Loucy (cell line): Measurements from ENCODE around the gene FAM107B.

ENCODE experiments used
- H2AFZ ChIP-seq: fragments of 200-600 bp; sonication (generic); 2 replicates; pipeline ENCODE4 v1.6.0; 2016; ENCODE audit warnings: antibody characterized with exemption, mild to moderate bottlenecking, low read length, moderate library complexity
- H3F3A ChIP-seq: fragments of 200-600 bp; 2 replicates; pipeline ENCODE4 v1.6.0; 2016; ENCODE audit warnings: antibody characterized with exemption, low read depth, mild to moderate bottlenecking
- H3K27me3 ChIP-seq: fragments of 200-600 bp; sonication (generic); 2 replicates; pipeline ENCODE4 v1.6.1; 2014; ENCODE audit warnings: low read length, mild to moderate bottlenecking; ENCODE audit not compliant: insufficient read depth, poor library complexity, severe bottlenecking
- H3K36me3 ChIP-seq: fragments of 200-600 bp; sonication (generic); 2 replicates; pipeline ENCODE4 v1.6.1; 2016; ENCODE audit warnings: low read length; ENCODE audit not compliant: insufficient read depth
- H3K4me1 ChIP-seq: fragments of 200-600 bp; sonication (generic); 2 replicates; pipeline ENCODE4 v1.5.1; 2014; ENCODE audit warnings: low read length, mild to moderate bottlenecking; ENCODE audit not compliant: insufficient read depth, poor library complexity, severe bottlenecking
- H3K4me2 ChIP-seq: fragments of 200-600 bp; sonication (generic); 2 replicates; pipeline ENCODE4 v1.6.0; 2014; ENCODE audit warnings: antibody characterized with exemption, low read length, low read depth, mild to moderate bottlenecking; ENCODE audit not compliant: poor library complexity, severe bottlenecking
- H3K4me3 ChIP-seq: fragments of 200-600 bp; sonication (generic); 2 replicates; pipeline ENCODE4 v1.5.1; 2014; ENCODE audit warnings: low read length, mild to moderate bottlenecking, mixed read lengths; ENCODE audit not compliant: poor library complexity, severe bottlenecking
- H3K79me2 ChIP-seq: fragments of 200-600 bp; sonication (generic); 2 replicates; pipeline ENCODE4 v1.6.1; 2014; ENCODE audit warnings: low read length; ENCODE audit not compliant: insufficient read depth
- H3K9ac ChIP-seq: fragments of 200-600 bp; sonication (generic); 2 replicates; pipeline ENCODE4 v1.6.0; 2014; ENCODE audit warnings: mild to moderate bottlenecking, low read depth, low read length, moderate library complexity; ENCODE audit not compliant: poor library complexity, severe bottlenecking
- H3K9me2 ChIP-seq: fragments of 200-600 bp; sonication (generic); replicated peaks from 2 replicates; pipeline ENCODE4 v1.6.1; 2016; ENCODE audit warnings: low read depth, low read length, mixed read lengths
- H3K9me3 ChIP-seq: fragments of 200-600 bp; sonication (generic); 2 replicates; pipeline ENCODE4 v1.6.1; 2014; ENCODE audit warnings: mild to moderate bottlenecking, antibody characterized with exemption, low read length, low read depth; ENCODE audit not compliant: insufficient read depth
- H4K20me1 ChIP-seq: fragments of 200-600 bp; sonication (generic); 2 replicates; pipeline ENCODE4 v1.6.0; 2014; ENCODE audit warnings: antibody characterized with exemption, low read length, mild to moderate bottlenecking; ENCODE audit not compliant: insufficient read depth, poor library complexity, severe bottlenecking
- CTCF ChIP-seq: fragments of 200-600 bp; sonication (generic); conservative IDR thresholded peaks from 2 replicates; pipeline ENCODE4 v1.5.1; 2014; ENCODE audit warnings: mild to moderate bottlenecking, antibody characterized with exemption, low read length
- EZH2phosphoT487 ChIP-seq: fragments of 200-600 bp; IDR thresholded peaks from 2 replicates; pipeline ENCODE4 v1.6.1; 2018; ENCODE audit warnings: antibody characterized with exemption, mild to moderate bottlenecking, moderate library complexity, borderline replicate concordance

Gene FAM107B

GRCh38 chr10:14775656-14776055 is 959 bp upstream of the FAM107B start:
- H3K79me2 ChIP-seq = no peaks in the 10 kb centered on the region
- no peaks in the 10 kb centered on the region for H3K27me3 ChIP-seq
- no peak for TF ChIP-seq CTCF
- no peak for TF ChIP-seq EZH2phosphoT487
- H3K4me2 ChIP-seq = no peak overlapping the region
- H3K9me2 ChIP-seq = no peaks in the 10 kb centered on the region
- H3K9ac ChIP-seq = no peak overlapping the region
- no peaks in the 10 kb centered on the region for H3K9me3 ChIP-seq
- no peaks in the 10 kb centered on the region for H3K36me3 ChIP-seq
- no peaks in the 10 kb centered on the region for H4K20me1 ChIP-seq
- H2AFZ ChIP-seq = no peak overlapping the region
- no peak overlapping the region for H3K4me3 ChIP-seq
- no peaks in the 10 kb centered on the region for H3K4me1 ChIP-seq
- no peaks in the 10 kb centered on the region for H3F3A ChIP-seq

GRCh38 chr10:14774214-14774580 is 500 bp downstream of the FAM107B start:
- no peaks in the 10 kb centered on the region for H3K36me3 ChIP-seq
- no peaks in the 10 kb centered on the region for H3F3A ChIP-seq
- H2AFZ ChIP-seq = no peak overlapping the region
- no peak overlapping the region for H3K4me3 ChIP-seq
- TF ChIP-seq CTCF (no peak), EZH2phosphoT487 (no peak)
- H3K9me3 ChIP-seq = no peaks in the 10 kb centered on the region
- no peaks in the 10 kb centered on the region for H3K9me2 ChIP-seq
- no peak overlapping the region for H3K4me2 ChIP-seq
- H3K9ac ChIP-seq = no peak overlapping the region
- no peaks in the 10 kb centered on the region for H3K27me3 ChIP-seq
- no peaks in the 10 kb centered on the region for H4K20me1 ChIP-seq
- no peaks in the 10 kb centered on the region for H3K79me2 ChIP-seq
- H3K4me1 ChIP-seq = no peaks in the 10 kb centered on the region

GRCh38 chr10:14773551-14774213 is 1.0 kb downstream of the FAM107B start:
- no peaks in the 10 kb centered on the region for H3K9me3 ChIP-seq
- no peaks in the 10 kb centered on the region for H3K36me3 ChIP-seq
- H3K9me2 ChIP-seq = no peaks in the 10 kb centered on the region
- H3K9ac ChIP-seq = no peak overlapping the region
- no peak overlapping the region for H3K4me2 ChIP-seq
- no peaks in the 10 kb centered on the region for H3K4me1 ChIP-seq
- no peaks in the 10 kb centered on the region for H3K27me3 ChIP-seq
- no peaks in the 10 kb centered on the region for H4K20me1 ChIP-seq
- no peaks in the 10 kb centered on the region for H3K79me2 ChIP-seq
- H3K4me3 ChIP-seq = no peak overlapping the region
- no peak for TF ChIP-seq CTCF
- TF ChIP-seq EZH2phosphoT487 = no peak
- no peak overlapping the region for H2AFZ ChIP-seq
- H3F3A ChIP-seq = no peaks in the 10 kb centered on the region
